Endothelial cell of umbilical vein (primary cell): ENCODE results near the gene CD82. TPM values are rescaled to one million over a fixed set of nuclear protein-coding genes. Genes with fewer than 3 reads are reported as not detected.

Source experiments
- BruUV-seq: library from RNA; stranded (reverse); fragments of 400-500 nt; replicated peaks from 2 replicates; lab custom pipeline; 2021; lab: Mats Ljungman, UMichigan
- CTCF ChIA-PET: fragments of 300-600, 350-600 bp; sonication (Branson Sonifier 250); formaldehyde crosslinking; loops from one replicate; lab custom pipeline; 2021; ENCODE audit warnings: antibody characterized with exemption, inconsistent platforms; lab: Charles Lee
- POLR2A ChIA-PET: fragments of 300-600, 350-600 bp; sonication (Branson Sonifier 250); formaldehyde crosslinking; loops from one replicate; lab custom pipeline; 2021; ENCODE audit warnings: antibody characterized with exemption, inconsistent platforms; lab: Charles Lee
- DNase-seq: peaks from one replicate; pipeline ENCODE4 v3.0.0-alpha.2; 2011; ENCODE audit warnings: low read depth, low spot score
- FAIRE-seq: peaks from 2 replicates; lab custom pipeline; 2011; peaks lifted over from hg19 to GRCh38; lab: Jason Lieb, UNC
- H2AFZ ChIP-seq: 2 replicates; pipeline ENCODE4 v1.6.0; 2012; ENCODE audit warnings: low read depth, low read length, control low read depth, inconsistent platforms
- H3K27ac ChIP-seq: 2 replicates; pipeline ENCODE4 v1.5.1; 2011; ENCODE audit warnings: low read depth, mild to moderate bottlenecking, control low read depth, low read length, moderate library complexity; ENCODE audit not compliant: insufficient read depth
- H3K27me3 ChIP-seq, 2 experiments: 2 replicates each; pipeline versions ENCODE4 v1.6.0 to v1.6.1; 2011; ENCODE audit warnings: low read length in 2 of 2, mixed read lengths in 1 of 2; ENCODE audit not compliant: control insufficient read depth in 2 of 2, insufficient read depth in 2 of 2
- H3K36me3 ChIP-seq, 2 experiments: 2 replicates in 1 of 2; 3 replicates in 1 of 2; pipeline ENCODE4 v1.5.1; 2011; ENCODE audit warnings: low read length in 2 of 2, mild to moderate bottlenecking in 1 of 2, moderate library complexity in 1 of 2; ENCODE audit not compliant: control insufficient read depth in 2 of 2, insufficient read depth in 2 of 2; ENCODE audit errors: extremely low read depth in 1 of 2
- H3K4me1 ChIP-seq: 3 replicates; pipeline ENCODE4 v1.5.1; 2011; ENCODE audit warnings: mild to moderate bottlenecking, low read length; ENCODE audit not compliant: control insufficient read depth, insufficient read depth; ENCODE audit errors: extremely low read depth
- H3K4me2 ChIP-seq: 2 replicates; pipeline ENCODE4 v1.6.1; 2011; ENCODE audit warnings: low read length, control low read depth, mixed read lengths; ENCODE audit not compliant: insufficient read depth
- H3K4me3 ChIP-seq, 3 experiments: fragments of 200-600 bp in 1 of 3; sonication (generic), shearing (Covaris generic) in 1 of 3; replicated peaks in 1 of 3; 2 replicates each; pipeline ENCODE4 v1.5.1; 2011 to 2016; ENCODE audit warnings: control low read depth in 3 of 3, low read length in 3 of 3, mild to moderate bottlenecking in 2 of 3, inconsistent platforms in 1 of 3, low read depth in 1 of 3, moderate library complexity in 1 of 3; ENCODE audit not compliant: insufficient read depth in 1 of 3
- H3K79me2 ChIP-seq: 2 replicates; pipeline ENCODE4 v1.6.0; 2012; ENCODE audit warnings: low read length, inconsistent platforms; ENCODE audit not compliant: control insufficient read depth, insufficient read depth
- H3K9ac ChIP-seq: replicated peaks from 2 replicates; pipeline ENCODE3; 2011; ENCODE audit warnings: low read length, control low read depth; ENCODE audit not compliant: insufficient read depth; ENCODE audit errors: extremely low read depth
- H3K9me1 ChIP-seq: replicated peaks from 3 replicates; pipeline ENCODE4 v1.6.0; 2011; ENCODE audit warnings: mild to moderate bottlenecking, low read length; ENCODE audit not compliant: control insufficient read depth, insufficient read depth; ENCODE audit errors: extremely low read depth
- H3K9me3 ChIP-seq: replicated peaks from 2 replicates; pipeline ENCODE4 v1.5.1; 2012; ENCODE audit warnings: low read length, inconsistent platforms; ENCODE audit not compliant: control insufficient read depth, insufficient read depth
- H4K20me1 ChIP-seq: replicated peaks from 2 replicates; pipeline ENCODE3; 2011; ENCODE audit warnings: mild to moderate bottlenecking, low read length; ENCODE audit not compliant: control insufficient read depth, insufficient read depth; ENCODE audit errors: extremely low read depth
- EZH2 ChIP-seq: IDR thresholded peaks from 2 replicates; pipeline ENCODE4 v1.6.1; 2012; ENCODE audit warnings: borderline replicate concordance, low read depth, mild to moderate bottlenecking, moderate library complexity, low read length, inconsistent platforms; ENCODE audit not compliant: severe bottlenecking
- FOS ChIP-seq: IDR thresholded peaks from 2 replicates; pipeline ENCODE4 v1.6.1; 2011; ENCODE audit warnings: mild to moderate bottlenecking, low read length, moderate library complexity, borderline replicate concordance; ENCODE audit not compliant: insufficient read depth
- GATA2 ChIP-seq: IDR thresholded peaks from 2 replicates; pipeline ENCODE4 v1.7.0; 2011; ENCODE audit warnings: low read depth, mild to moderate bottlenecking, moderate library complexity, mixed read lengths, low read length; ENCODE audit not compliant: insufficient read length, insufficient read depth
- JUN ChIP-seq: IDR thresholded peaks from 2 replicates; pipeline ENCODE4 v1.6.1; 2011; ENCODE audit warnings: borderline replicate concordance, low read depth; ENCODE audit not compliant: insufficient read length, insufficient read depth
- MYC ChIP-seq: IDR thresholded peaks from one replicate; pipeline ENCODE4 v1.6.1; 2011; ENCODE audit warnings: mild to moderate bottlenecking, low read depth, low read length
- POLR2A ChIP-seq: IDR thresholded peaks from 2 replicates; pipeline ENCODE4 v1.6.1; 2012; ENCODE audit warnings: low read depth, mild to moderate bottlenecking, control low read depth, low read length
- dilution Hi-C: fragments of 300-500 bp; cut with MboI; formaldehyde crosslinking; loops from one replicate; pipeline ENCODE4 v1.15.0; 2019; ENCODE audit warnings: low sequenced_read_pairs; ENCODE audit not compliant: extremely low pct_ligation_motif_present
- intact Hi-C: fragments of 100-400 bp; cut with micrococcal nuclease; formaldehyde crosslinking; loops from one replicate; pipeline ENCODE4 v1.10.0; 2022
- polyA plus RNA-seq, 4 experiments: library from polyadenylated mRNA; depleted of rRNA in 3 of 4; stranded (reverse) in 3 of 4; unstranded in 1 of 4; fragments of >200 nt; gene quantifications; 2 replicates each; pipeline versions ENCODE4 v1.2.1 to v1.2.3, GENCODE V29; 2011 to 2012; ENCODE audit warnings: missing spikeins in 1 of 4
- total RNA-seq: library from RNA; stranded (reverse); gene quantifications from 2 replicates; pipeline ENCODE4 v1.2.3, GENCODE V29; 2021
- TF ChIP-seq, protein P1 (sequence below), 2 donors: IDR thresholded peaks; 1 replicate in 1 of 2; 2 replicates in 1 of 2; pipeline ENCODE4 v1.5.1; 2011; ENCODE audit warnings: low read length in 2 of 2, mild to moderate bottlenecking in 2 of 2, moderate library complexity in 2 of 2, control low read depth in 1 of 2, inconsistent platforms in 1 of 2, low read depth in 1 of 2; ENCODE audit not compliant: insufficient read depth in 1 of 2; ENCODE audit errors: extremely low read depth in 1 of 2
- TF ChIP-seq, protein P2 (sequence below): IDR thresholded peaks from 2 replicates; pipeline ENCODE4 v1.6.1; 2011; ENCODE audit not compliant: insufficient read depth, insufficient read length

Gene CD82
- total and polyA plus RNA-seq, 2 donors (not counting 3 experiments of a cell fraction or from before 2014, with no cell fraction given), result 17.9 to 25.2 TPM

DNA sequence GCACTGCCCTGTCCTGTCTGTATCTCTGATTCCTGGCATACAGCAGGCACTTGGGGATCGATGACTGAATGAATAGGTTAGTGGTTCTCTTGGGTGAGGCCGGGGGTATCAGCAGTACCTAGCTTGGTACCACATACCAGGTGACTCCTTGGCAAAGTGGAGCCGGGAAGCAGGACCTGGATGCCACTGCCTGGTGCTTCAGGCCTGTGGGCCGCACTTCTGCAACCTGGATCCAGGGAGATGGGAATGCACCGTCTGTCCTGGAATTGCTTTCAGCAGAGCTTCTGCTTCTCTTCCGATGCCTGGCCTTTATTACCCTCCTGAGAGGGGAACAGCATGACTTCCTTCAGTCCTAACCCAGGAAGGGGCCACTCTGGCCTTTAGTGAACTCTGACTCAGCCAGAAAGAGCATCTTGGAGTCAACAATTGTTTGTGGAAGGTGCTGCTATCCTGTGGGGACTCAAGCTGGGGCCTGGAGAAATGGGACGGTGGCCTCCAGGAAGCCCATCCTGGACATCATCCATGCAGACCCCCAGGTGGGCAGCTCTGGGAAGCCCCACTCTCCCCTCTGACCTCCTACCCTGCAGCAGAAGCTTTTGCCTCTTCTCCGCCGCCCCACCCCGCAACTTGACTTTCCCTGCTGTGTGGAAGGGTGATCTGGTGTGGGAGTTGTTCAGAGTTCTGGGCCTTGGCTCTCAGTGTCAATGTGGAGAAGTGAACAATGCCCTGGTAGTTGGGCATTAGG is 5.1 kb downstream of the CD82 start:
- no peak overlapping the region for H2AFZ ChIP-seq
- H3K36me3 ChIP-seq, result no peaks in the 10 kb centered on the region
- H3K27me3 ChIP-seq, result no peaks in the 10 kb centered on the region
- BruUV-seq, result no TSS peak
- peak overlapping the region; percentile 98 for H3K27ac ChIP-seq
- FAIRE-seq (peak; percentile 79), DNase-seq (no peak)
- peaks cover 40% of the 10 kb centered on the region for H3K4me1 ChIP-seq
- dilution Hi-C loops, result no loop called here
- H3K9me1 ChIP-seq, result no peaks in the 10 kb centered on the region
- peak; percentile 46 for TF ChIP-seq FOS
- TF ChIP-seq, protein P1, sequence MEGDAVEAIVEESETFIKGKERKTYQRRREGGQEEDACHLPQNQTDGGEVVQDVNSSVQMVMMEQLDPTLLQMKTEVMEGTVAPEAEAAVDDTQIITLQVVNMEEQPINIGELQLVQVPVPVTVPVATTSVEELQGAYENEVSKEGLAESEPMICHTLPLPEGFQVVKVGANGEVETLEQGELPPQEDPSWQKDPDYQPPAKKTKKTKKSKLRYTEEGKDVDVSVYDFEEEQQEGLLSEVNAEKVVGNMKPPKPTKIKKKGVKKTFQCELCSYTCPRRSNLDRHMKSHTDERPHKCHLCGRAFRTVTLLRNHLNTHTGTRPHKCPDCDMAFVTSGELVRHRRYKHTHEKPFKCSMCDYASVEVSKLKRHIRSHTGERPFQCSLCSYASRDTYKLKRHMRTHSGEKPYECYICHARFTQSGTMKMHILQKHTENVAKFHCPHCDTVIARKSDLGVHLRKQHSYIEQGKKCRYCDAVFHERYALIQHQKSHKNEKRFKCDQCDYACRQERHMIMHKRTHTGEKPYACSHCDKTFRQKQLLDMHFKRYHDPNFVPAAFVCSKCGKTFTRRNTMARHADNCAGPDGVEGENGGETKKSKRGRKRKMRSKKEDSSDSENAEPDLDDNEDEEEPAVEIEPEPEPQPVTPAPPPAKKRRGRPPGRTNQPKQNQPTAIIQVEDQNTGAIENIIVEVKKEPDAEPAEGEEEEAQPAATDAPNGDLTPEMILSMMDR (IDR thresholded peaks at IDR 0.05; ENCODE audit: extremely low read depth in 1 of 2, insufficient read depth in 1 of 2, low read depth in 1 of 2, low read length in 2 of 2), result no peak
- H3K4me2 ChIP-seq, result peak overlapping the region; percentile 23
- intact Hi-C loops, result no loop called here
- no peaks in the 10 kb centered on the region for H3K79me2 ChIP-seq
- no peaks in the 10 kb centered on the region for H3K9me3 ChIP-seq
- H3K9ac ChIP-seq, result no peak overlapping the region
- no peak overlapping the region for H3K4me3 ChIP-seq
- CTCF ChIA-PET, result interaction anchor here (0.9 to 2.7 kb wide), 7 partner anchors 13 to 47 kb away, joined by 3 to 24 read pairs (median 5); no protein-coding TSS in a partner anchor
- POLR2A ChIA-PET, result no interaction called here
- H4K20me1 ChIP-seq, result no peaks in the 10 kb centered on the region

DNA sequence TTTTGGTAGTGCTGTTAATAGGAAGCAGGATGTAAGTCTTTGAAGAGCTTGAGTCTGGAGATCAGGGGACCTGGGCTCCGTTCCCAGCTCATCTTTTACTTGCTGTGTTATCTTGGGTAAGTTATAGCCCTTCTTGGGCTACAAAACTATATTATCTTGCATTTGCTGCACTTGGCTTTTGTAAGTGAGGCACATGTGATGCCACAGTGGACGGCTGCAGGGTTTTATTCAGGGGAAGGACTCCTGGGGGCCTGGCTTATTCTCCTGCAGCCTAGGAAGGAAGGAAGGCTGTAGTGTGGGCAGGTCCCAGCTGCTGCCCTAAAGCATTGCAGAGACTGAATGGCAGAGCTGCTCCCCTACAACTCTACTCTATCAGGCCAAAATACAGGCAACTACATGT is 6.4 kb downstream of the CD82 start:
- Histone ChIP-seq H3K9ac (no peak overlapping the region), H3K9me1 (no peaks in the 10 kb centered on the region), H4K20me1 (no peaks in the 10 kb centered on the region), H3K9me3 (no peaks in the 10 kb centered on the region), H2AFZ (no peak overlapping the region), H3K79me2 (no peaks in the 10 kb centered on the region), H3K4me1 (peaks cover 34% of the 10 kb centered on the region), H3K4me3 (no peak overlapping the region), H3K27ac (no peak overlapping the region), H3K27me3 (no peaks in the 10 kb centered on the region), H3K36me3 (no peaks in the 10 kb centered on the region), H3K4me2 (no peak overlapping the region)
- CTCF ChIA-PET, result interaction anchor here (0.6 to 2.7 kb wide), 7 partner anchors 12 to 339 kb away, joined by 3 to 24 read pairs (median 5); no protein-coding TSS in a partner anchor
- DNase-seq (no peak), FAIRE-seq (peak; percentile 61)
- POLR2A ChIA-PET, result no interaction called here
- TF ChIP-seq EZH2 (no peak), MYC (no peak), GATA2 (no peak), POLR2A (no peak), JUN (no peak)
- TF ChIP-seq, protein P2, sequence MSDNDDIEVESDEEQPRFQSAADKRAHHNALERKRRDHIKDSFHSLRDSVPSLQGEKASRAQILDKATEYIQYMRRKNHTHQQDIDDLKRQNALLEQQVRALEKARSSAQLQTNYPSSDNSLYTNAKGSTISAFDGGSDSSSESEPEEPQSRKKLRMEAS, result no peak
- intact Hi-C loops, result no loop called here
- no TSS peak for BruUV-seq
- dilution Hi-C loops, result no loop called here
